Measurements from ENCODE around the gene SERPINB6.

GRCh38 chr6:3005874-3006273 is 34.5 kb upstream of the SERPINB6 start:
- TF ChIP-seq CTCF (optimal IDR thresholded peaks at IDR 0.05 in 1 of 3, IDR thresholded peaks at IDR 0.05 in 1 of 3, conservative IDR thresholded peaks at IDR 0.05 in 1 of 3; ENCODE audit: extremely low read depth in 1 of 3, insufficient read depth in 2 of 3, low read length in 3 of 3): no peak
- no peak for TF ChIP-seq EZH2 (IDR thresholded peaks at IDR 0.05; ENCODE audit: low read length)
